HG02678 (cell line): ENCODE data around the gene KLHL24.
"Not testable (repeated sequence)": the region's sequence is repeated elsewhere in the genome, so short reads cannot be mapped to it uniquely, and the experiment has no call there.

ENCODE experiments used
- ATAC-seq: cut with Tn5 transposase; IDR thresholded peaks from one replicate; pipeline ENCODE4 v1.9.1; 2021; ENCODE audit warnings: mild to moderate bottlenecking, moderate library complexity; ENCODE audit not compliant: unreplicated experiment

The KLHL24 gene

GRCh38 chr3:183635431-183636220 is at the start of gene KLHL24:
Gene KLHL24 (plus strand): TSS chr3:183635623. CDS start chr3:183650357, 14,734 bp downstream.
- ATAC-seq = peak; percentile 87

- no peak for ATAC-seq
These were observed 48.9 kb upstream of the KLHL24 start for GRCh38 chr3:183586477-183586876.

- no peak for ATAC-seq
These were observed 48.1 kb upstream of the KLHL24 start for GRCh38 chr3:183587336-183587735.

GRCh38 chr3:183590442-183590841 is 45.0 kb upstream of the KLHL24 start:
- ATAC-seq = no peak

- ATAC-seq = peak; percentile 91
These were observed 43.4 kb upstream of the KLHL24 start for GRCh38 chr3:183591881-183592521.

- ATAC-seq = no peak
These were observed 42.6 kb upstream of the KLHL24 start for GRCh38 chr3:183592821-183593220.

GRCh38 chr3:183594636-183595035 is 40.8 kb upstream of the KLHL24 start:
- ATAC-seq = no peak

GRCh38 chr3:183597959-183598358 is 37.5 kb upstream of the KLHL24 start:
- no peak for ATAC-seq

- not testable (repeated sequence) for ATAC-seq
These were observed 24.1 kb upstream of the KLHL24 start for GRCh38 chr3:183611326-183611725.

GRCh38 chr3:183613366-183614285 is 21.8 kb upstream of the KLHL24 start:
- ATAC-seq = no peak

- no peak for ATAC-seq
These were observed 16.9 kb upstream of the KLHL24 start for GRCh38 chr3:183618542-183618941.

- no peak for ATAC-seq
These were observed 16.4 kb upstream of the KLHL24 start for GRCh38 chr3:183619010-183619409.

- ATAC-seq = no peak
These were observed 15.7 kb upstream of the KLHL24 start for GRCh38 chr3:183619624-183620251.

- ATAC-seq = no peak
These were observed 15.2 kb upstream of the KLHL24 start for GRCh38 chr3:183620252-183620628.

- not testable (repeated sequence) for ATAC-seq
These were observed 12.9 kb upstream of the KLHL24 start for GRCh38 chr3:183622473-183622872.

- ATAC-seq = no peak
These were observed 8.4 kb upstream of the KLHL24 start for GRCh38 chr3:183626877-183627594.

- ATAC-seq = no peak
These were observed 5.7 kb upstream of the KLHL24 start for GRCh38 chr3:183629546-183630301.

- ATAC-seq = no peak
These were observed 3.7 kb upstream of the KLHL24 start for GRCh38 chr3:183631715-183632114.

GRCh38 chr3:183632725-183633124 is 2.7 kb upstream of the KLHL24 start:
- not testable (repeated sequence) for ATAC-seq
